RWPE1 (cell line): ENCODE data around the gene CES3.

Experiments used
- CTCF ChIA-PET: fragments of 350-600 bp; sonication (Branson Sonifier 250); formaldehyde crosslinking; extraction: SDS; loops from one replicate; lab custom pipeline; 2021; lab: Yijun Ruan, JAX
- POLR2A ChIA-PET: fragments of 400-600 bp; formaldehyde crosslinking; extraction: SDS; loops from one replicate; lab custom pipeline; 2020; ENCODE audit warnings: antibody characterized with exemption; ENCODE audit not compliant: low non-redundant PET; lab: Yijun Ruan, JAX
- DNase-seq: peaks from one replicate; pipeline ENCODE4 v3.0.0; 2012; ENCODE audit warnings: low spot score
- H3K27ac ChIP-seq: fragments of 450-650 bp; 2 replicates; pipeline ENCODE4 v1.5.1; 2017
- CTCF ChIP-seq: fragments of 450-650 bp; conservative IDR thresholded peaks from 2 replicates; pipeline ENCODE4 v1.5.1; 2017; ENCODE audit warnings: low read depth, mild to moderate bottlenecking

Gene CES3

GRCh38 chr16:66916518-66916917, 44.5 kb upstream of the CES3 start:
- ChIA-PET POLR2A (no interaction called here), CTCF (interaction anchor here (0.6 kb wide), 1 partner anchor 149 kb away, joined by 4 read pairs; no protein-coding TSS in a partner anchor)
- no peak overlapping the region for H3K27ac ChIP-seq
- TF ChIP-seq CTCF: no peak
- DNase-seq: no peak

GRCh38 chr16:66917741-66918140, 43.3 kb upstream of the CES3 start:
- no peak for DNase-seq
- no peak for TF ChIP-seq CTCF
- ChIA-PET CTCF (interaction anchor here (0.6 to 2.6 kb wide), 2 partner anchors 22 to 50 kb away, joined by 4 to 15 read pairs; no protein-coding TSS in a partner anchor), POLR2A (no interaction called here)
- no peak overlapping the region for H3K27ac ChIP-seq

DNA sequence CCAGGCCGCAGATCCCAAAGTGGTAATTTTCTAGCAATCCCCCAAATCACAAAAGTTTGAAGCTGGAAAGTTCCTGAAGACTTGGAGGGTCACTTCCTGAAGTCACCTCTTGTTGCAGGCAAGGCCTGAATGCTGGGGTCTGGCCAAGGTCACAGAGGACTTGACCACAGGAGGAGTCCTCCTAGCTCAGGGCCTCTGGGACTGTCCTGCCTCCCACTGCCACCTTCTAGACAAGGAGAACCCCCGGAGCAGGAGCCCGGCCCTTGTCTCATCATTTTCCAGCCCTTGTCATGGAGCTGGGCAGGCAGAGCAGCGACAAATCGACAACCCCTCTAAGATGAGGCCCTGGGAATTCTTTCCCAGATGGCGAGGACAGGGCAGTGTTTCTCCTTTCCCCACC, 42.7 kb upstream of the CES3 start:
- no peak for DNase-seq
- ChIA-PET POLR2A (no interaction called here), CTCF (interaction anchor here (0.6 to 2.6 kb wide), 2 partner anchors 23 to 50 kb away, joined by 4 to 15 read pairs; no protein-coding TSS in a partner anchor)
- no peak for TF ChIP-seq CTCF
- no peak overlapping the region for H3K27ac ChIP-seq

GRCh38 chr16:66918803-66919568, 42.1 kb upstream of the CES3 start, which contains the start of gene CDH16:
CDH16 (minus strand) TSS chr16:66918885; CDS start chr16:66918065, 820 bp downstream.
- no peak for DNase-seq
- POLR2A ChIA-PET: no interaction called here
- CTCF ChIA-PET: interaction anchor here (1.3 to 2.6 kb wide), 2 partner anchors 9 to 24 kb away, joined by 7 to 15 read pairs; no protein-coding TSS in a partner anchor
- no peak within 1 kb of the TSS for H3K27ac ChIP-seq
- TF ChIP-seq CTCF: no peak

DNA sequence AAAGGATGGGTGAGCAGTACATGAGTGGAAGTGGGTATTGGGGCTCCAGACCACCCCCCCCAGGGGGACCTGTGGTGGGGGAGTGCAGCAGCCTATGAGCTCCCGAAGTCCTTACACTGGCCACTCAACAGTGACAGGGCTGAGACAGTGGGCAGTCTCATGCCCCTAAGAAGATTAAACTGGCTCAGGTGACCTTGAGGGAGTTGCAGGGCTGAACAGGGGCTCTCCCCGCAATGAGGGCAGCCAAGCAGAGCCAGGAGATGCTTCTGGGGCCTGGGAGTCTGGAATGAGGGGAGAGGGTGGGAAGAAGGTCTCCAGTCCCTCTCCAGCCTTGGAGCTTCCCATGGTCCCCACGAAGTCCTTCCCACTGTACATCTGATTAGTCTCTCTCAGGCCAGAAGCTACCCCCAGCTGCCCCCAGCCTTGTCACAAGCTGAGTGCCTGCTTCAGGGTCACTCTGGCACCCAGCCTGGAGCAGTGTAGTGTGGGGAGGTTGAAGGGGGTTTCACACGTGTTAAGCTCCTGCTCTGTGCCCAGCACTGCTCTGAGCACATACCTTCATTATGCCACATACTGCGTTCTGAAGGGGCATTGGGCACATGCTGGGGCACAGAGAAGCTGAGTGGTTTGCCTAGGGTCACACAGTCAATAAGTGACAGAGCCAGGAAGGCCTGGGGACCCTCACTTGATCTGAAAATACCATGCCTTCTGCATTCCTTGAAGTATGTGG, 41.3 kb upstream of the CES3 start:
- CTCF ChIA-PET: interaction anchor here (1.3 to 2.6 kb wide), 2 partner anchors 10 to 24 kb away, joined by 7 to 15 read pairs; no protein-coding TSS in a partner anchor
- POLR2A ChIA-PET: no interaction called here
- no peak overlapping the region for H3K27ac ChIP-seq

More for the DNA sequence above, 41.3 kb upstream of the CES3 start:
- no peak for TF ChIP-seq CTCF
- no peak for DNase-seq
